MM.1S (cell line): ENCODE results near the gene PDE3B.
"Not testable (repeated sequence)": the region's sequence is repeated elsewhere in the genome, so short reads cannot be mapped to it uniquely, and the experiment has no call there.

ENCODE experiments used
- DNase-seq: peaks from one replicate; pipeline ENCODE4 v3.0.0-alpha.2; 2015
- H2AFZ ChIP-seq: fragments of 300-600 bp; sonication (generic); 2 replicates; pipeline ENCODE4 v1.6.0; 2016; ENCODE audit warnings: antibody characterized with exemption, low read length
- H3F3A ChIP-seq: fragments of 300-600 bp; sonication (generic); 2 replicates; pipeline ENCODE4 v1.6.1; 2016; ENCODE audit warnings: mild to moderate bottlenecking, antibody characterized with exemption, low read length, moderate library complexity, mixed read lengths; ENCODE audit not compliant: insufficient read depth
- H3K27ac ChIP-seq: fragments of 300-600 bp; sonication (generic); 2 replicates; pipeline ENCODE4 v1.5.1; 2016; ENCODE audit warnings: mild to moderate bottlenecking, low read length
- H3K27me3 ChIP-seq: fragments of 300-600 bp; sonication (generic); replicated peaks from 2 replicates; pipeline ENCODE4 v1.6.0; 2016; ENCODE audit warnings: low read length; ENCODE audit not compliant: insufficient read depth
- H3K36me3 ChIP-seq: fragments of 300-600 bp; sonication (generic); replicated peaks from 2 replicates; pipeline ENCODE4 v1.6.1; 2016; ENCODE audit warnings: mild to moderate bottlenecking, low read length, mixed read lengths; ENCODE audit not compliant: insufficient read depth
- H3K4me1 ChIP-seq: fragments of 300-600 bp; sonication (generic); 2 replicates; pipeline ENCODE4 v1.6.1; 2016; ENCODE audit warnings: low read length, mixed read lengths
- H3K4me2 ChIP-seq: fragments of 300-600 bp; sonication (generic); 2 replicates; pipeline ENCODE4 v1.6.0; 2016; ENCODE audit warnings: low read depth, low read length
- H3K4me3 ChIP-seq: fragments of 300-600 bp; sonication (generic); 2 replicates; pipeline ENCODE4 v1.5.1; 2016; ENCODE audit warnings: low read length, mixed read lengths
- H3K79me2 ChIP-seq: fragments of 300-600 bp; sonication (generic); 2 replicates; pipeline ENCODE4 v1.6.1; 2016; ENCODE audit warnings: mixed run types, low read length, mixed read lengths
- H3K9ac ChIP-seq: fragments of 300-600 bp; sonication (generic); 2 replicates; pipeline ENCODE4 v1.6.1; 2016; ENCODE audit warnings: low read length, mixed read lengths
- H3K9me2 ChIP-seq: fragments of 300-600 bp; sonication (generic); replicated peaks from 2 replicates; pipeline ENCODE4 v1.6.1; 2016; ENCODE audit warnings: mild to moderate bottlenecking, low read length, mixed read lengths; ENCODE audit not compliant: insufficient read depth
- H3K9me3 ChIP-seq: fragments of 300-600 bp; sonication (generic); replicated peaks from 2 replicates; pipeline ENCODE4 v1.6.1; 2016; ENCODE audit warnings: mild to moderate bottlenecking, low read length, mixed read lengths; ENCODE audit not compliant: insufficient read depth
- H4K20me1 ChIP-seq: fragments of 300-600 bp; sonication (generic); 2 replicates; pipeline ENCODE4 v1.6.1; 2016; ENCODE audit warnings: mild to moderate bottlenecking, low read length, moderate library complexity, mixed read lengths; ENCODE audit not compliant: insufficient read depth
- CTCF ChIP-seq: fragments of 300-600 bp; sonication (generic); IDR thresholded peaks from 2 replicates; pipeline ENCODE4 v1.5.1; 2016; ENCODE audit warnings: antibody characterized with exemption, low read length, mixed read lengths
- EZH2 ChIP-seq: fragments of 300-600 bp; sonication (generic); optimal IDR thresholded peaks from 2 replicates; pipeline ENCODE3; 2017; ENCODE audit warnings: low read depth, mild to moderate bottlenecking, antibody characterized with exemption, low read length, mixed read lengths
- EZH2phosphoT487 ChIP-seq: fragments of 300-600 bp; sonication (generic); IDR thresholded peaks from 2 replicates; pipeline ENCODE4 v1.6.1; 2018; ENCODE audit warnings: antibody characterized with exemption, low read length

The PDE3B gene

GRCh38 chr11:14656536-14657457 is 13.2 kb downstream of the PDE3B start:
- Histone ChIP-seq H3K9me2 (no peaks in the 10 kb centered on the region), H3F3A (no peaks in the 10 kb centered on the region), H3K36me3 (0 out of 2 replicates have a peak, but pooled peaks cover 3% of the 10 kb centered on the region), H3K27me3 (no peaks in the 10 kb centered on the region), H3K4me3 (no peak overlapping the region), H2AFZ (no peak overlapping the region), H4K20me1 (no peaks in the 10 kb centered on the region), H3K9me3 (no peaks in the 10 kb centered on the region), H3K4me2 (no peak overlapping the region), H3K9ac (no peak overlapping the region), H3K79me2 (no peaks in the 10 kb centered on the region), H3K4me1 (no peaks in the 10 kb centered on the region), H3K27ac (no peak overlapping the region)
- no peak for DNase-seq
- TF ChIP-seq EZH2phosphoT487 (no peak), EZH2 (no peak), CTCF (no peak)

DNA sequence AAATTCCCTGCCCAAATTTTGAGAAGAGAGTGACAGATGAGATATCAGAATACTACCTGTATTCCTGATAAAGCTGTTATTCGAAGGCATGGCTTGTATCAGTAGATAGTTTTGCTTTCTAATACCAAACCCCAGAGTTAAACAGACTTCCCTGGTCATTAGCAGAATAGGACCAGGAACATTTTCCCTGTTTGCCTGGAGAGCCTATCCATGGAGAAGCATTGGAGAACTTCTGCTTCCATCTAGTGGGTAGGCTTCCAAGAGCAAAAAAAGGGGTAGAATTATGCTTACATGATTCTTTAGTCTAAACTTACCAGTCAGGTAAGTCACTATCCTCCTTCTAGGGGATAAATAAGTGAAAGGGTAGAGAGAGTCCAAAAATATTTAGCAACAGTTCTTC is 14.2 kb downstream of the PDE3B start:
- H3K4me3 ChIP-seq = no peak overlapping the region
- H3K9me2 ChIP-seq = no peaks in the 10 kb centered on the region
- no peaks in the 10 kb centered on the region for H3K4me1 ChIP-seq
- no peak overlapping the region for H3K4me2 ChIP-seq
- DNase-seq = no peak
- no peaks in the 10 kb centered on the region for H3K27me3 ChIP-seq
- no peaks in the 10 kb centered on the region for H3K79me2 ChIP-seq
- H2AFZ ChIP-seq = no peak overlapping the region
- no peaks in the 10 kb centered on the region for H3K9me3 ChIP-seq
- no peaks in the 10 kb centered on the region for H3F3A ChIP-seq
- H3K27ac ChIP-seq = no peak overlapping the region
- no peaks in the 10 kb centered on the region for H4K20me1 ChIP-seq
- TF ChIP-seq EZH2phosphoT487 = no peak
- TF ChIP-seq CTCF = no peak
- no peak for TF ChIP-seq EZH2
- H3K9ac ChIP-seq = no peak overlapping the region
- 0 out of 2 replicates have a peak, but pooled peaks cover 3% of the 10 kb centered on the region for H3K36me3 ChIP-seq

GRCh38 chr11:14664926-14665325 is 21.3 kb downstream of the PDE3B start:
- not testable (repeated sequence) for H3K79me2 ChIP-seq, H3K27me3 ChIP-seq, H3K4me1 ChIP-seq, H4K20me1 ChIP-seq, H3K36me3 ChIP-seq, H3K27ac ChIP-seq, H3K4me2 ChIP-seq, DNase-seq, H2AFZ ChIP-seq, H3K4me3 ChIP-seq, H3K9ac ChIP-seq, H3F3A ChIP-seq, H3K9me3 ChIP-seq, H3K9me2 ChIP-seq

DNA sequence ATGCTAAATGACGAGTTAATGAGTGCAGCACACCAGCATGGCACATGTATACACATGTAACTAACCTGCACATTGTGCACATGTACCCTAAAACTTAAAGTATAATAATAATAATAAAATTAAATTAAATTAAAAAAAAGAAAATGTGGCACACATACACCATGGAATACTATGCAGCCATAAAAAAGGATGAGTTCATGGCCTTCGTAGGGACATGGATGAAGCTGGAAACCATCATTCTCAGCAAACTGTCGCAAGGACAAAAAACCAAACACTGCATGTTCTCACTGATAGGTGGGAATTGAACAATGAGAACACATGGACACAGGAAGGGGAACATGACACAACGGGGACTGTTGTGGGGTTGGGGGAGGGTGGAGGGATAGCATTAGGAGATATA is 23.7 kb downstream of the PDE3B start:
- H3K36me3 ChIP-seq, H2AFZ ChIP-seq: not testable (repeated sequence)

More for the DNA sequence above, 23.7 kb downstream of the PDE3B start:
- H3F3A ChIP-seq, H4K20me1 ChIP-seq, H3K9me2 ChIP-seq, H3K4me3 ChIP-seq, H3K27me3 ChIP-seq, H3K79me2 ChIP-seq, DNase-seq, H3K9me3 ChIP-seq, H3K27ac ChIP-seq, H3K4me2 ChIP-seq, H3K4me1 ChIP-seq, H3K9ac ChIP-seq: not testable (repeated sequence)
